ENCODE measurements around the gene ACTL6B. TPM values are rescaled to one million over a fixed set of nuclear protein-coding genes. Genes with fewer than 3 reads are reported as not detected.

The ACTL6B gene
- total and polyA plus RNA-seq, 7 experiments from 2014 or later: not detected

- no peaks in the 10 kb centered on the region for H3K27me3 Mint-ChIP-seq
- intact Hi-C loops (cut with micrococcal nuclease): no loop called here
- H3K36me3 Mint-ChIP-seq: peaks cover 0 to 6% (median 0%) of the 10 kb centered on the region in 5 donors
- H3K4me1 ChIP-seq (ENCODE audit: control insufficient read depth in 2 of 2, insufficient read depth in 2 of 2, low read length in 2 of 2): peaks cover 7 to 15% of the 10 kb centered on the region in 2 donors
- H3K4me3 Mint-ChIP-seq: no peak overlapping the region
- ATAC-seq (no peak), DNase-seq (no peak)
- peaks cover 5 to 29% (median 17%) of the 10 kb centered on the region in 7 donors for H3K4me1 Mint-ChIP-seq
- H3K27me3 ChIP-seq (ENCODE audit: control insufficient read depth in 2 of 2, insufficient read depth in 2 of 2, low read length in 2 of 2): no peaks in the 10 kb centered on the region
- ChIA-PET CTCF (no interaction called here), POLR2A (interaction anchor here (0.5 to 1.8 kb wide), 2 partner anchors 235 to 257 kb away, joined by 3 to 5 read pairs; partner anchors contain the start of genes MEPCE and ZCWPW1)
- H3K27ac Mint-ChIP-seq: peak overlapping the region in 1 of 9 donors; percentile 32
- H3K27ac ChIP-seq (ENCODE audit: low read depth, low read length): no peak overlapping the region
- no peaks in the 10 kb centered on the region for H3K9me3 ChIP-seq (ENCODE audit: control insufficient read depth in 2 of 3, low read length in 3 of 3)
- peaks cover 0 to 1% (median 0%) of the 10 kb centered on the region in 11 donors for H3K9me3 Mint-ChIP-seq
- peaks cover 0 to 84% (median 11%) of the 10 kb centered on the region in 3 experiments for H3K36me3 ChIP-seq (ENCODE audit: control insufficient read depth in 2 of 3, insufficient read depth in 3 of 3, low read length in 3 of 3)
- H3K4me3 ChIP-seq (ENCODE audit: low read length): no peak overlapping the region
These were observed 30.1 kb upstream of the ACTL6B start for GRCh38 chr7:100686201-100686821.

DNA sequence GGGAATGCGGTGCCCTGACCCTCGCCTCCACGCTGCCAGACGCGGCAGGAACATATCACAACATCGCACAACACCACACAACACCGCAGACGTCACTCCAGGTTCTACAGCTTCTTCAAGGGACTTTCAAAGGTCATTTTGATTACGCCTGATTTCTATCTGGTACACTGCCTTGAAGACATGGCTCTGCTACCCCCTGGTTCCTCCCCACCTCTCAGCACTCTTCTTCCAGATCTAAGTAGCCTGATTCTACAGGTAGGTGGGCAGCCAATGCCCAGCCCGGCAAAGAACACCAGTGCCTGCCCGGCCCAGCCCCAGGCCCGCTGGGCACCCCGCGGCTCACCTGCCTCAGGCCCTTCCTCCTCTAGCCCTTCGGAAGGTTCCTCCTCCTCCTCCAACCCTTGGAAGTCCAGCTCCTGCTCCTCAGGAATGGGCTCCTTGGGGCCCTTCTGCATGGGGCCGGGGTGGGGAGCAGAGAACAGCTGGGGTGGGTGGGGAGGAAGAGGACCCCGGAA, 29.4 kb upstream of the ACTL6B start:
- no peak overlapping the region for H3K27ac ChIP-seq (ENCODE audit: low read depth, low read length)
- peaks cover 5 to 34% (median 22%) of the 10 kb centered on the region in 7 donors for H3K4me1 Mint-ChIP-seq
- H3K4me3 ChIP-seq (ENCODE audit: low read length): no peak overlapping the region
- H3K9me3 ChIP-seq (ENCODE audit: control insufficient read depth in 2 of 3, low read length in 3 of 3): no peaks in the 10 kb centered on the region
- H3K27me3 ChIP-seq (ENCODE audit: control insufficient read depth in 2 of 2, insufficient read depth in 2 of 2, low read length in 2 of 2): no peaks in the 10 kb centered on the region
- no peak overlapping the region for H3K4me3 Mint-ChIP-seq
- no peaks in the 10 kb centered on the region for H3K27me3 Mint-ChIP-seq
- POLR2A ChIA-PET: interaction anchor here (0.5 kb wide), 1 partner anchor 235 kb away, joined by 3 read pairs; no protein-coding TSS in a partner anchor
- peaks cover 0 to 88% (median 11%) of the 10 kb centered on the region in 3 experiments for H3K36me3 ChIP-seq (ENCODE audit: control insufficient read depth in 2 of 3, insufficient read depth in 3 of 3, low read length in 3 of 3)
- H3K9me3 Mint-ChIP-seq: peaks cover 0 to 1% (median 0%) of the 10 kb centered on the region in 11 donors
- DNase-seq: no peak
- no peak for ATAC-seq
- H3K4me1 ChIP-seq (ENCODE audit: control insufficient read depth in 2 of 2, insufficient read depth in 2 of 2, low read length in 2 of 2): peaks cover under 1 to 15% of the 10 kb centered on the region in 2 donors
- intact Hi-C loops (cut with micrococcal nuclease): no loop called here
- CTCF ChIA-PET: interaction anchor here (1.0 kb wide), 1 partner anchor 20 kb away, joined by 3 read pairs; the partner anchor contains the start of gene POP7
- H3K36me3 Mint-ChIP-seq: peaks cover 0 to 6% (median 0%) of the 10 kb centered on the region in 5 donors
- H3K27ac Mint-ChIP-seq: peak overlapping the region in 3 of 9 donors; percentile 24 to 60 (median 28)

- peak overlapping the region in 2 of 9 donors; percentile 24 to 28 for H3K27ac Mint-ChIP-seq
- DNase-seq (no peak), ATAC-seq (no peak)
- peaks cover 0 to 93% (median 11%) of the 10 kb centered on the region in 3 experiments for H3K36me3 ChIP-seq (ENCODE audit: control insufficient read depth in 2 of 3, insufficient read depth in 3 of 3, low read length in 3 of 3)
- ChIA-PET POLR2A (no interaction called here), CTCF (interaction anchor here (1.0 kb wide), 1 partner anchor 21 kb away, joined by 3 read pairs; the partner anchor contains the start of gene POP7)
- H3K4me1 Mint-ChIP-seq: peaks cover 7 to 38% (median 23%) of the 10 kb centered on the region in 7 donors
- H3K4me1 ChIP-seq (ENCODE audit: control insufficient read depth in 2 of 2, insufficient read depth in 2 of 2, low read length in 2 of 2): peaks cover 0 to 21% of the 10 kb centered on the region in 2 donors
- H3K27me3 Mint-ChIP-seq: no peaks in the 10 kb centered on the region
- no peak overlapping the region for H3K4me3 Mint-ChIP-seq
- no peak overlapping the region for H3K4me3 ChIP-seq (ENCODE audit: low read length)
- intact Hi-C loops (cut with micrococcal nuclease): no loop called here
- H3K9me3 ChIP-seq (ENCODE audit: control insufficient read depth in 2 of 3, low read length in 3 of 3): no peaks in the 10 kb centered on the region
- peaks cover 0 to 7% (median 0%) of the 10 kb centered on the region in 5 donors for H3K36me3 Mint-ChIP-seq
- no peaks in the 10 kb centered on the region for H3K27me3 ChIP-seq (ENCODE audit: control insufficient read depth in 2 of 2, insufficient read depth in 2 of 2, low read length in 2 of 2)
- peaks cover 0 to 1% (median 0%) of the 10 kb centered on the region in 11 donors for H3K9me3 Mint-ChIP-seq
- no peak overlapping the region for H3K27ac ChIP-seq (ENCODE audit: low read depth, low read length)
These were observed 28.9 kb upstream of the ACTL6B start for GRCh38 chr7:100685049-100685605.

DNA sequence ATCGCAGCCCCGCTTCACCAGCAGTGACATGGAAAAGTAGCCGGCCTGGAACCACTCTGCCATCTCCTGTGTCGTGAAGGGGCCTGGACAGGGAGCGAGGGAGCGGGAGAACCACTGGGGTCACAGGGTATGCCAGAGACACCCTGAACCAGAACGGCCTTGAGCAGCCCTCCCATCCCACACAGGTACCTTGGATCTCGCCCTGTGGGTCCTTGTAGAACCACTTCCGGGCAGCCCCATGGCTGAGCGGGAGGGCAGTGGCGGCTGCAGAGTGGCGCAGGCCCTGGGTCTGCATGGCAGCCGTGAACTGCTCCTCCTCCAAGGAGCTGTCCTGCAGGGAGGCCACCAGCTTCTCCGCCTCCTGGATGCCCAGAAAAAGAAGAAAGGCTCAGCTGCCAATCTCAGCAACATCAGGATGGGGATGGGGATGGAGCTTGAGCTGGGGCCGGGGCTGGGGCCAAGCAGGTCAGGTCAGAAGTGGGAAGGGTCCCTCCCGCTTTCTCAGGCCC, 28.3 kb upstream of the ACTL6B start:
- Mint-ChIP-seq H3K9me3 (peaks cover 0 to 1% (median 0%) of the 10 kb centered on the region in 11 donors), H3K27ac (no peak overlapping the region), H3K36me3 (peaks cover 0 to 9% (median 0%) of the 10 kb centered on the region in 5 donors), H3K4me3 (no peak overlapping the region), H3K4me1 (peaks cover 9 to 38% (median 24%) of the 10 kb centered on the region in 7 donors), H3K27me3 (no peaks in the 10 kb centered on the region)
- Histone ChIP-seq H3K27me3 (ENCODE audit: control insufficient read depth in 2 of 2, insufficient read depth in 2 of 2, low read length in 2 of 2) (no peaks in the 10 kb centered on the region), H3K36me3 (ENCODE audit: control insufficient read depth in 2 of 3, insufficient read depth in 3 of 3, low read length in 3 of 3) (peaks cover 0 to 95% (median 11%) of the 10 kb centered on the region in 3 experiments), H3K9me3 (ENCODE audit: control insufficient read depth in 2 of 3, low read length in 3 of 3) (no peaks in the 10 kb centered on the region), H3K4me3 (ENCODE audit: low read length) (no peak overlapping the region), H3K27ac (ENCODE audit: low read depth, low read length) (no peak overlapping the region), H3K4me1 (ENCODE audit: control insufficient read depth in 2 of 2, insufficient read depth in 2 of 2, low read length in 2 of 2) (peaks cover 0 to 22% of the 10 kb centered on the region in 2 donors)
- ATAC-seq (no peak), DNase-seq (no peak)
- ChIA-PET POLR2A (no interaction called here), CTCF (interaction anchor here (1.0 kb wide), 1 partner anchor 21 kb away, joined by 3 read pairs; the partner anchor contains the start of gene POP7)
- intact Hi-C loops (cut with micrococcal nuclease): no loop called here

- H3K27me3 ChIP-seq (ENCODE audit: control insufficient read depth in 2 of 2, insufficient read depth in 2 of 2, low read length in 2 of 2): no peaks in the 10 kb centered on the region
- peaks cover 0 to 22% of the 10 kb centered on the region in 2 donors for H3K4me1 ChIP-seq (ENCODE audit: control insufficient read depth in 2 of 2, insufficient read depth in 2 of 2, low read length in 2 of 2)
- no peak overlapping the region for H3K4me3 ChIP-seq (ENCODE audit: low read length)
- intact Hi-C loops (cut with micrococcal nuclease): no loop called here
- Mint-ChIP-seq H3K27ac (peak overlapping the region in 2 of 9 donors; percentile 43 to 61), H3K36me3 (peaks cover 0 to 10% (median 0%) of the 10 kb centered on the region in 5 donors), H3K4me3 (no peak overlapping the region), H3K27me3 (no peaks in the 10 kb centered on the region), H3K9me3 (peaks cover 0 to 1% (median 0%) of the 10 kb centered on the region in 11 donors), H3K4me1 (peaks cover 13 to 38% (median 23%) of the 10 kb centered on the region in 7 donors)
- ChIA-PET CTCF (interaction anchor here (0.6 to 1.4 kb wide), 2 partner anchors 7 to 12 kb away, joined by 4 to 9 read pairs; no protein-coding TSS in a partner anchor), POLR2A (interaction anchor here (1.0 to 5.5 kb wide), 4 partner anchors 8 to 102 kb away, joined by 3 to 37 read pairs (median 7); partner anchors contain the start of genes FBXO24 and LRCH4)
- ATAC-seq (no peak), DNase-seq (no peak)
- H3K9me3 ChIP-seq (ENCODE audit: control insufficient read depth in 2 of 3, low read length in 3 of 3): no peaks in the 10 kb centered on the region
- no peak overlapping the region for H3K27ac ChIP-seq (ENCODE audit: low read depth, low read length)
- H3K36me3 ChIP-seq (ENCODE audit: control insufficient read depth in 2 of 3, insufficient read depth in 3 of 3, low read length in 3 of 3): peaks cover 0 to 98% (median 11%) of the 10 kb centered on the region in 3 experiments
These were observed 27.6 kb upstream of the ACTL6B start for GRCh38 chr7:100683659-100684533.
